Hepatocyte (in vitro differentiated cells): ENCODE results near the gene MICAL2. TPM values are rescaled to one million over a fixed set of nuclear protein-coding genes. Genes with fewer than 3 reads are reported as not detected.
A peak's percentile ranks its signal among the peaks of the same experiment; 100 is the strongest.

Experiments used
- DNase-seq: peaks from one replicate; pipeline ENCODE4 v3.0.0-alpha.2; 2016; ENCODE audit warnings: low spot score
- H2AFZ ChIP-seq: fragments of 200-600 bp; sonication (generic); 2 replicates; pipeline ENCODE4 v1.6.0; 2016; ENCODE audit warnings: antibody characterized with exemption, mild to moderate bottlenecking
- H3K27ac ChIP-seq: fragments of 200-600 bp; sonication (generic); 2 replicates; pipeline ENCODE4 v1.5.1; 2016; ENCODE audit warnings: mild to moderate bottlenecking
- H3K27me3 ChIP-seq: fragments of 200-600 bp; sonication (generic); 2 replicates; pipeline ENCODE4 v1.6.1; 2016
- H3K36me3 ChIP-seq: fragments of 200-600 bp; sonication (generic); replicated peaks from 2 replicates; pipeline ENCODE4 v1.5.1; 2016; ENCODE audit warnings: low read depth; ENCODE audit not compliant: insufficient read depth
- H3K4me1 ChIP-seq: fragments of 200-600 bp; sonication (generic); 2 replicates; pipeline ENCODE4 v1.5.1; 2016; ENCODE audit warnings: mild to moderate bottlenecking, moderate library complexity; ENCODE audit not compliant: insufficient read depth
- H3K4me2 ChIP-seq: fragments of 200-600 bp; sonication (generic); 2 replicates; pipeline ENCODE4 v1.6.0; 2016
- H3K4me3 ChIP-seq: fragments of 200-600 bp; sonication (generic); 2 replicates; pipeline ENCODE4 v1.5.1; 2016; ENCODE audit warnings: mild to moderate bottlenecking
- H3K79me2 ChIP-seq: fragments of 200-600 bp; sonication (generic); 2 replicates; pipeline ENCODE4 v1.6.0; 2017; ENCODE audit warnings: mild to moderate bottlenecking
- H3K9me2 ChIP-seq: fragments of 200-600 bp; sonication (generic); replicated peaks from 2 replicates; pipeline ENCODE4 v1.6.0; 2017; ENCODE audit warnings: mild to moderate bottlenecking; ENCODE audit not compliant: insufficient read depth
- H3K9me3 ChIP-seq: fragments of 200-600 bp; sonication (generic); 2 replicates; pipeline ENCODE4 v1.5.1; 2016; ENCODE audit warnings: low read depth, mild to moderate bottlenecking
- H4K20me1 ChIP-seq: fragments of 200-600 bp; sonication (generic); 2 replicates; pipeline ENCODE4 v1.6.0; 2016; ENCODE audit warnings: mild to moderate bottlenecking; ENCODE audit not compliant: insufficient read depth, poor library complexity, severe bottlenecking
- EZH2 ChIP-seq: fragments of 200-600 bp; sonication (generic); IDR thresholded peaks from 2 replicates; pipeline ENCODE4 v1.6.1; 2016; ENCODE audit warnings: antibody characterized with exemption, mild to moderate bottlenecking, borderline replicate concordance
- EZH2phosphoT487 ChIP-seq: fragments of 200-600 bp; sonication (generic); IDR thresholded peaks from one replicate; pipeline ENCODE4 v1.6.1; 2018; ENCODE audit warnings: antibody characterized with exemption, mild to moderate bottlenecking, low read depth, moderate library complexity; ENCODE audit not compliant: unreplicated experiment, severe bottlenecking
- WGBS: methylation state at CpG from one replicate; pipeline ENCODE4 v1.1.6; 2016; ENCODE audit warnings: low lambda C conversion rate; ENCODE audit errors: missing lambda C conversion rate; 5-methylcytosine and 5-hydroxymethylcytosine counted together
- polyA plus RNA-seq: library from polyadenylated mRNA; unstranded; fragments of >200 nt; fragmentation: Nextera tagmentation; extraction: Ambion mirVana; gene quantifications from 2 replicates; pipeline ENCODE4 v1.2.1, GENCODE V29; 2016
- total RNA-seq: library from RNA; depleted of rRNA; stranded (reverse); fragments of >200 nt; gene quantifications from 2 replicates; pipeline ENCODE4 v1.2.3, GENCODE V29; 2014
- TF ChIP-seq, protein P1 (sequence below): fragments of 200-600 bp; sonication (generic); IDR thresholded peaks from 2 replicates; pipeline ENCODE4 v1.5.1; 2016; ENCODE audit warnings: antibody characterized with exemption, mild to moderate bottlenecking; ENCODE audit not compliant: poor library complexity

Gene MICAL2
- total and polyA plus RNA-seq, 2 experiments from 2014 or later: 36.8 to 56.0 TPM

DNA sequence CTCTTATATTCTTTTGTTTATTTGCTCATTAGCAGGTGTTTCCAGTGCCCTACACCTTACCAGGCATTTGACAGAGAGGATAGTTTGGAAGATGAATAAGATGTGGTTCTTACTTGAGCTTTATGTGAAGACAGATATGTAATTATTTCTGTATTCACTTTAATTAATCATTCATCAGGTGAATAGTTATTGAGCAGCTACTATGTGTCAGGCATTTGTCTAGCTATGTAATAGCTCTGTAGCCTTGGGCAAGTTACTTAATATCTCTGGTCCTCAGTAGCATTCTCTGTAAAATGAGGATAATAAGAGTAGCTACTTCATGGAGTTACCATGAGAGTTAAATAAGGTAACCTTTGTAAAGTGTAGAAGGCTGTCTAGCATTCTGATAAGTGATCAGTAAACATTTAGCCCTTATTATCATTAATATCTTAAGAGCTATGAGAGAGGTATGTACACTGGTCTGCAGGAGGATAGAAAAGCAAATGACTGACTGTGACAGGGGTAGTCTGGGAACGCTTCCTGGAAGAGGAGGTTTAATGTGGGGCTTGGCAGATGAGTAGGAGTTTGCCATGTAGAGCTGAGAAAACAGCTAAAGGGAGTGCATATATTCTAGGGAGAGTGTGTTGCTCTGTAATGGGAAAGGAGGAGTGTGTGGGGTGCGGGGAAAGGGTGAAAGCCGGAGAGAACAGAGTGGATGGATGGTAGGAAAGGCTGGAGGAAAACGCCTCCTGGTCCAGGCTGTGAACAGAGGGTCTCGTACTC, 56.1 kb downstream of the MICAL2 start:
- Histone ChIP-seq H3K36me3 (no peaks in the 10 kb centered on the region), H3K27me3 (no peaks in the 10 kb centered on the region), H3K9me2 (no peaks in the 10 kb centered on the region), H2AFZ (no peak overlapping the region), H3K4me3 (no peak overlapping the region), H3K4me1 (peaks cover 28% of the 10 kb centered on the region), H3K27ac (peak overlapping the region; percentile 92), H3K4me2 (no peak overlapping the region), H4K20me1 (no peaks in the 10 kb centered on the region), H3K9me3 (no peaks in the 10 kb centered on the region), H3K79me2 (peaks cover 11% of the 10 kb centered on the region)
- no peak for DNase-seq
- TF ChIP-seq EZH2: no peak
- no peak for TF ChIP-seq EZH2phosphoT487
- TF ChIP-seq, protein P1, sequence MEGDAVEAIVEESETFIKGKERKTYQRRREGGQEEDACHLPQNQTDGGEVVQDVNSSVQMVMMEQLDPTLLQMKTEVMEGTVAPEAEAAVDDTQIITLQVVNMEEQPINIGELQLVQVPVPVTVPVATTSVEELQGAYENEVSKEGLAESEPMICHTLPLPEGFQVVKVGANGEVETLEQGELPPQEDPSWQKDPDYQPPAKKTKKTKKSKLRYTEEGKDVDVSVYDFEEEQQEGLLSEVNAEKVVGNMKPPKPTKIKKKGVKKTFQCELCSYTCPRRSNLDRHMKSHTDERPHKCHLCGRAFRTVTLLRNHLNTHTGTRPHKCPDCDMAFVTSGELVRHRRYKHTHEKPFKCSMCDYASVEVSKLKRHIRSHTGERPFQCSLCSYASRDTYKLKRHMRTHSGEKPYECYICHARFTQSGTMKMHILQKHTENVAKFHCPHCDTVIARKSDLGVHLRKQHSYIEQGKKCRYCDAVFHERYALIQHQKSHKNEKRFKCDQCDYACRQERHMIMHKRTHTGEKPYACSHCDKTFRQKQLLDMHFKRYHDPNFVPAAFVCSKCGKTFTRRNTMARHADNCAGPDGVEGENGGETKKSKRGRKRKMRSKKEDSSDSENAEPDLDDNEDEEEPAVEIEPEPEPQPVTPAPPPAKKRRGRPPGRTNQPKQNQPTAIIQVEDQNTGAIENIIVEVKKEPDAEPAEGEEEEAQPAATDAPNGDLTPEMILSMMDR: no peak
- 82% methylated on average over 5 of the region's 5 CpGs for WGBS

DNA sequence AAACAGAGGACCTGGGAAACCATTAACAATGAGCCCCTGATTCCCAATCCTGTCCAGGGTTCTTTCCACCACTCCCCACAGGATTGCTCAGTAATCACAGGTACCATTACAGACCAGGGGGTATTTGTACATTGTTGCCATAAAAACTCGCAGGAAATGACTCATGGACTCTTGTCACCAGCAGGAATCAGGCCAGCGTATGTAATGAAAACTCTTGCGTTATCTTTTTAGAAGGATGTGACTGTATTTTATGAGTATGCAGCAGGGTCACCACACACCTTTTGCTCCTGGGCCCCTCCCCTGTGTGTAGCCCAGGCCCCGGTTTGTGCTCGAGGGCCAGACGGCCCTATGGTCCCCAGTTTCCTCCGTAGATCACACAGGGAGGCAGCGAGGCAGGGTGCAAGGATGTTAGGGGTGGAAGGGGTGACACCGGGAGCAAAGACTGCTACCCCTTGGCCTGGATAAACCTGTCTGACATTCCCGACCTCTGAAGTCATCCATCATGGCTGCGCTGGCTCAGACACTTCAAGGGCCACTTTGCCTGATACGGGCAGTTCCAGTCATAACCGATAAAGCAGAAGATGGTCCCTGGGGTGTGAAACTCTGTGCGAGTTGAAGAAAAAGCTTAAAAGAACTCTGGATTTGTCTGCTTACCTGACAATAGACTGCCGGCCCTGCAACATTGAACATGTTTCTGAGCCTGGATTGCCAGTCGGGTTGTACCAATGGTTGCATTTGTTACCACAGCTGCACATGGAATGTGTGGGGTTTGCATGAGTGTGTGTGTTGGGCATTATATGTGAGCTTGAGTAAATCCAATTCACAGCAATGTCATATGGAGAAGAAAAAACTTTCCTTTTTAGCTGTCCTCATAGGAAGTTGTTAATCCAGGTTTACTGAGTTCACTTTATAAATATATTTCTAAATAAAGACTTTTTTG, 56.9 kb downstream of the MICAL2 start:
- Histone ChIP-seq H3K4me2 (no peak overlapping the region), H4K20me1 (no peaks in the 10 kb centered on the region), H3K4me3 (no peak overlapping the region), H3K27ac (peak overlapping the region; percentile 97), H2AFZ (no peak overlapping the region), H3K9me3 (no peaks in the 10 kb centered on the region), H3K79me2 (peaks cover 13% of the 10 kb centered on the region), H3K9me2 (no peaks in the 10 kb centered on the region), H3K36me3 (no peaks in the 10 kb centered on the region), H3K4me1 (peaks cover 28% of the 10 kb centered on the region), H3K27me3 (no peaks in the 10 kb centered on the region)
- peak; percentile 75 for DNase-seq
- no peak for TF ChIP-seq EZH2
- no peak for TF ChIP-seq EZH2phosphoT487
- TF ChIP-seq, protein P1: no peak
- WGBS: 63% methylated on average over 16 of the region's 16 CpGs

DNA sequence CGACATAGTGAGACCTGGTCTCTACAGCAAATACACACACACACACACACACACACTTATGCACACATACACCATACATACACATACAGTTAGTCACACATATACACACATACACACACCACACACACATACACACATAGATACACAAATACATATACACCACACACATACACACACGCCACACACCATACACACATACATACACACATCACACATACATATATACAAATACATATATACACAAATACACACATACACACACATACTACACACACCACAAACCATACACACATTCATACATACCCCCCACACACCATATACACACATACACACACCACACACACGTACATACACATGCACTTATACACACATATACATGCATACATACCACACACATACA, 57.7 kb downstream of the MICAL2 start:
- peaks cover 13% of the 10 kb centered on the region for H3K79me2 ChIP-seq

More for the DNA sequence above, 57.7 kb downstream of the MICAL2 start:
- Histone ChIP-seq H3K36me3 (no peaks in the 10 kb centered on the region), H3K27me3 (no peaks in the 10 kb centered on the region), H3K4me2 (no peak overlapping the region), H2AFZ (no peak overlapping the region), H3K9me3 (no peaks in the 10 kb centered on the region), H4K20me1 (no peaks in the 10 kb centered on the region), H3K4me1 (peaks cover 28% of the 10 kb centered on the region), H3K4me3 (no peak overlapping the region), H3K27ac (peak overlapping the region; percentile 97), H3K9me2 (no peaks in the 10 kb centered on the region)
- TF ChIP-seq EZH2 (no peak), EZH2phosphoT487 (no peak)
- TF ChIP-seq, protein P1: no peak
- DNase-seq: no peak
- WGBS: over 99% methylated on average over 3 of the region's 3 CpGs
